Measurements from ENCODE around the gene IPO13. TPM values are rescaled to one million over a fixed set of nuclear protein-coding genes. Genes with fewer than 3 reads are reported as not detected.

The IPO13 gene
- 18.8 and 21.4 TPM in 2 replicates for total RNA-seq

GRCh38 chr1:43946236-43947060 lies at the start of gene IPO13:
TSS of gene IPO13 (plus strand) at chr1:43946950. CDS start at chr1:43947601, 651 bp downstream.

GRCh38 chr1:43933386-43934100 lies 13.2 kb upstream of the IPO13 start, which contains the start of gene ARTN:
TSS of gene ARTN (plus strand) at chr1:43933801. CDS start at chr1:43935657, 1,856 bp downstream.

GRCh38 chr1:43969746-43970466 lies 23.2 kb downstream of the IPO13 start, which contains the start of gene DPH2:
TSS of gene DPH2 (plus strand) at chr1:43970010. CDS start at chr1:43970176, 166 bp downstream.

GRCh38 chr1:43974443-43975248 lies 27.9 kb downstream of the IPO13 start, which contains the start of gene ATP6V0B:
TSS of gene ATP6V0B (plus strand) at chr1:43974960. CDS start at chr1:43975041, 81 bp downstream.

GRCh38 chr1:43978551-43979260 lies 32.0 kb downstream of the IPO13 start, which contains the start of gene B4GALT2:
TSS of gene B4GALT2 (plus strand) at chr1:43979210. CDS start at chr1:43981161, 1,951 bp downstream.

GRCh38 chr1:43991476-43992231 lies 44.9 kb downstream of the IPO13 start, which contains the start of gene CCDC24:
TSS of gene CCDC24 (plus strand) at chr1:43991599. CDS start at chr1:43991879, 280 bp downstream.

Other genes with a start within 250 kb of the IPO13 start
- 16.3 and 19.6 TPM in 2 replicates for gene ST3GAL3, start 239.4 kb upstream of the IPO13 start, total RNA-seq
- 0.17 and 0.74 TPM in 2 replicates for gene ARTN, start 13.1 kb upstream of the IPO13 start, total RNA-seq
- gene DPH2, start 23.1 kb downstream of the IPO13 start, total RNA-seq, result 17.1 and 18.3 TPM in 2 replicates
- 114 and 116 TPM in 2 replicates for gene ATP6V0B, start 28.0 kb downstream of the IPO13 start, total RNA-seq
- 109 and 110 TPM in 2 replicates for gene B4GALT2, start 32.3 kb downstream of the IPO13 start, total RNA-seq
- gene CCDC24, start 44.6 kb downstream of the IPO13 start, total RNA-seq, result 3.0 and 4.3 TPM in 2 replicates
- 5.2 and 9.1 TPM in 2 replicates for gene SLC6A9, start 84.5 kb downstream of the IPO13 start, total RNA-seq
- gene KLF17, start 171.9 kb downstream of the IPO13 start, total RNA-seq, result under 0.01 TPM in 2 replicates
- gene KLF18, start 194.7 kb downstream of the IPO13 start, total RNA-seq, result not detected in 2 replicates

Data from bronchus fibroblast of lung (primary cell).